DOHH2 (cell line): Measurements from ENCODE around the gene NFIA.

Experiments
- H3F3A ChIP-seq: fragments of 200-600 bp; sonication (generic), shearing (Covaris generic); 2 replicates; pipeline ENCODE4 v1.6.0; 2016; ENCODE audit warnings: antibody characterized with exemption, mild to moderate bottlenecking; ENCODE audit not compliant: control insufficient read depth, insufficient read depth
- H3K27ac ChIP-seq: fragments of 200-600 bp; sonication (generic); 2 replicates; pipeline ENCODE4 v1.5.1; 2014; ENCODE audit warnings: low read depth, mild to moderate bottlenecking, low read length, moderate library complexity
- H3K27me3 ChIP-seq: fragments of 200-600 bp; sonication (generic); 2 replicates; pipeline ENCODE4 v1.6.1; 2014; ENCODE audit warnings: mild to moderate bottlenecking, low read length, mixed read lengths; ENCODE audit not compliant: control insufficient read depth
- H3K36me3 ChIP-seq: fragments of 200-600 bp; sonication (generic); 2 replicates; pipeline ENCODE4 v1.6.1; 2014; ENCODE audit warnings: mild to moderate bottlenecking, low read length, moderate library complexity, mixed read lengths; ENCODE audit not compliant: control insufficient read depth
- H3K4me1 ChIP-seq: fragments of 200-600 bp; sonication (generic); 2 replicates; pipeline ENCODE4 v1.6.1; 2014; ENCODE audit warnings: mild to moderate bottlenecking, low read length, mixed read lengths; ENCODE audit not compliant: control insufficient read depth
- H3K4me2 ChIP-seq: fragments of 200-600 bp; sonication (generic); 2 replicates; pipeline ENCODE4 v1.6.0; 2014; ENCODE audit warnings: mild to moderate bottlenecking, low read length, moderate library complexity
- H3K4me3 ChIP-seq: fragments of 200-600 bp; sonication (generic); 2 replicates; pipeline ENCODE4 v1.5.1; 2014; ENCODE audit warnings: mild to moderate bottlenecking, low read length, mixed read lengths
- H3K79me2 ChIP-seq: fragments of 200-600 bp; sonication (generic); 2 replicates; pipeline ENCODE4 v1.6.1; 2014; ENCODE audit warnings: mild to moderate bottlenecking, low read length, mixed read lengths; ENCODE audit not compliant: control insufficient read depth
- H3K9me2 ChIP-seq: fragments of 200-600 bp; sonication (generic); replicated peaks from 2 replicates; pipeline ENCODE4 v1.6.1; 2014; ENCODE audit warnings: mild to moderate bottlenecking, low read length, mixed read lengths; ENCODE audit not compliant: control insufficient read depth
- H3K9me3 ChIP-seq: fragments of 200-600 bp; sonication (generic); 2 replicates; pipeline ENCODE4 v1.6.1; 2014; ENCODE audit warnings: antibody characterized with exemption, low read length, mixed read lengths; ENCODE audit not compliant: control insufficient read depth, insufficient read depth
- H4K20me1 ChIP-seq: fragments of 200-600 bp; sonication (generic); 2 replicates; pipeline ENCODE4 v1.6.0; 2014; ENCODE audit warnings: low read depth, mild to moderate bottlenecking, antibody characterized with exemption, low read length, moderate library complexity; ENCODE audit not compliant: control insufficient read depth, insufficient read depth
- CTCF ChIP-seq: fragments of 200-600 bp; sonication (generic); IDR thresholded peaks from one replicate; pipeline ENCODE4 v1.5.1; 2014; ENCODE audit warnings: antibody characterized with exemption, mild to moderate bottlenecking, low read depth, low read length; ENCODE audit not compliant: poor library complexity, severe bottlenecking
- EZH2phosphoT487 ChIP-seq: fragments of 200-600 bp; sonication (generic); IDR thresholded peaks from 2 replicates; pipeline ENCODE4 v1.6.1; 2017; ENCODE audit warnings: borderline replicate concordance, mild to moderate bottlenecking, antibody characterized with exemption, low read length, moderate library complexity, mixed read lengths

Gene NFIA

GRCh38 chr1:61167309-61167708 lies 84.9 kb downstream of the NFIA start:
- Histone ChIP-seq H4K20me1 (no peaks in the 10 kb centered on the region), H3K9me2 (no peaks in the 10 kb centered on the region), H3K4me1 (no peaks in the 10 kb centered on the region), H3K4me2 (no peak overlapping the region), H3K36me3 (no peaks in the 10 kb centered on the region), H3K79me2 (peaks cover 3% of the 10 kb centered on the region; the same call in 1 of the 2 replicates), H3F3A (no peaks in the 10 kb centered on the region), H3K27me3 (no peaks in the 10 kb centered on the region), H3K4me3 (no peak overlapping the region), H3K27ac (no peak overlapping the region), H3K9me3 (no peaks in the 10 kb centered on the region)
- TF ChIP-seq CTCF, result no peak
- no peak for TF ChIP-seq EZH2phosphoT487

DNA sequence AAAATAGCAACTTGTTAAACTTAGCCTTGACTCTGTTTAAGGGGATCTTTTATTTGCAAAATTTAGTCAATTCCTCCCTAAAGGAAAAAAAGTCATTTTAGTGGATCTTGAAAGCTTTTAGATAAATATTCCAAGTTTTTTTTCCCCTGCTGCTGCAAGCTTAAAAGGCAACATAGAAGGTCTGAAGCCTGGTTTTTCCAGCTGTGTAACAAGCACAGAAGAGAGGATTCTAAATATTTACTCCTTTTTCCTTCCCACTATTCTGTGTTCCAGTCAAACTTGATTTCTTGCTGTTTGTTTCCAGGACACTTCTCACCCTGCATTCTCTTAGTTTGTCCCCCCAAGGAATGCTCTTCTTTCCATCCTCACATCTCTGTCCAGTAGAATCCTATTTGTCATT lies 86.7 kb downstream of the NFIA start:
- Histone ChIP-seq H3K4me2 (no peak overlapping the region), H3K4me1 (peaks cover 2% of the 10 kb centered on the region)
- TF ChIP-seq EZH2phosphoT487 (no peak), CTCF (no peak)

GRCh38 chr1:61169634-61170033 lies 87.3 kb downstream of the NFIA start:
- TF ChIP-seq EZH2phosphoT487, result no peak
- TF ChIP-seq CTCF, result no peak
- no peak overlapping the region for H3K27ac ChIP-seq
- no peaks in the 10 kb centered on the region for H3K9me2 ChIP-seq
- H3F3A ChIP-seq, result no peaks in the 10 kb centered on the region
- no peaks in the 10 kb centered on the region for H3K27me3 ChIP-seq
- H3K4me2 ChIP-seq, result no peak overlapping the region
- H3K79me2 ChIP-seq, result peaks cover 4% of the 10 kb centered on the region; the same call in 1 of the 2 replicates
- no peaks in the 10 kb centered on the region for H3K9me3 ChIP-seq
- no peaks in the 10 kb centered on the region for H3K36me3 ChIP-seq
- H3K4me1 ChIP-seq, result peaks cover 8% of the 10 kb centered on the region
- no peak overlapping the region for H3K4me3 ChIP-seq
- H4K20me1 ChIP-seq, result no peaks in the 10 kb centered on the region

More for the DNA sequence above, 86.7 kb downstream of the NFIA start:
- Histone ChIP-seq H4K20me1 (no peaks in the 10 kb centered on the region), H3F3A (no peaks in the 10 kb centered on the region), H3K9me3 (no peaks in the 10 kb centered on the region), H3K9me2 (no peaks in the 10 kb centered on the region), H3K27me3 (no peaks in the 10 kb centered on the region), H3K4me3 (no peak overlapping the region), H3K36me3 (no peaks in the 10 kb centered on the region), H3K27ac (no peak overlapping the region), H3K79me2 (peaks cover 3% of the 10 kb centered on the region; the same call in 1 of the 2 replicates)
